NB4 (cell line): ENCODE measurements around the gene ABLIM2.

Source experiments
- POLR2A ChIP-seq: IDR thresholded peaks from 2 replicates; pipeline ENCODE4 v1.6.1; 2011; ENCODE audit warnings: mild to moderate bottlenecking; ENCODE audit not compliant: insufficient read length; ENCODE audit errors: extremely low read depth
- TF ChIP-seq, protein P1 (sequence below): IDR thresholded peaks from one replicate; pipeline ENCODE4 v1.5.1; 2012; ENCODE audit warnings: low read depth, low read length

DNA sequence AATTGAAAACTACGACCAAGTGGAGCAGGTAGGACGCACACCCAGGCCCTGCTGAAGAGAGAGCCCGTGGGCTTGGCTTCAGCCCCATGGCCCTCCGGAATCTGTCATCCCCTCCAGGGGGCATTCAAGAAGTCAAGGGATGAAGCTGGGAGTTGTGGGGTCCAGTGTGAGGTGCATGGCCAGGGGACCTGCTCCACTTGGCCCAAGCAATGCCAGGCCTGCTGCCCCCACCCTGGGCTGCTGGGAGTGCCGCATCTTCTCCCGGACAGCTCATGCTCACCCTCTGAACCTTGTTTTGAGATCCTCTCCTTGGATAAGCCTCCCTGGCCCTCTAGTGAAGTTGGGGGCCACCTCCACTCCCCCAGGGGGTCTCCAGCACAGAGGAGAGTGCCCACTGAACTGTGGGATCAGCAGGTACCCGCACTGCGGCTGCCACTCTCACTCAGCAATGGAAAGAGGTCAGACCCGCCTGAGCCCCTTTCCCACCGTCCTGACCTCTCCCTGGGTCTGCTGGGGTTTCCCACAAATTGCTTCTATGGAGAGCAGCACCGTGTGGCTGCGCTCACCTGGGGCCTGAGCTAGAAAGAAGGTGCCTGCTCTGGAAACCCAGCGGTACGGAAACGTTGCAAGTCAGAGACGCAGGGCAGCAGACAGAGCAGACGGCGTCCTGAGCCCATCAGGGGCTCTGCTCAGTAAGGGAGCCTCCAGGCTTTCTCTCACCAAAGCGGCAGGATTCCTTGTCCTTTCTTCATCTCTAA lies 5.0 kb upstream of the ABLIM2 start:
- TF ChIP-seq, protein P1, sequence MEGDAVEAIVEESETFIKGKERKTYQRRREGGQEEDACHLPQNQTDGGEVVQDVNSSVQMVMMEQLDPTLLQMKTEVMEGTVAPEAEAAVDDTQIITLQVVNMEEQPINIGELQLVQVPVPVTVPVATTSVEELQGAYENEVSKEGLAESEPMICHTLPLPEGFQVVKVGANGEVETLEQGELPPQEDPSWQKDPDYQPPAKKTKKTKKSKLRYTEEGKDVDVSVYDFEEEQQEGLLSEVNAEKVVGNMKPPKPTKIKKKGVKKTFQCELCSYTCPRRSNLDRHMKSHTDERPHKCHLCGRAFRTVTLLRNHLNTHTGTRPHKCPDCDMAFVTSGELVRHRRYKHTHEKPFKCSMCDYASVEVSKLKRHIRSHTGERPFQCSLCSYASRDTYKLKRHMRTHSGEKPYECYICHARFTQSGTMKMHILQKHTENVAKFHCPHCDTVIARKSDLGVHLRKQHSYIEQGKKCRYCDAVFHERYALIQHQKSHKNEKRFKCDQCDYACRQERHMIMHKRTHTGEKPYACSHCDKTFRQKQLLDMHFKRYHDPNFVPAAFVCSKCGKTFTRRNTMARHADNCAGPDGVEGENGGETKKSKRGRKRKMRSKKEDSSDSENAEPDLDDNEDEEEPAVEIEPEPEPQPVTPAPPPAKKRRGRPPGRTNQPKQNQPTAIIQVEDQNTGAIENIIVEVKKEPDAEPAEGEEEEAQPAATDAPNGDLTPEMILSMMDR = no peak
- no peak for TF ChIP-seq POLR2A
